ENCODE measurements around the gene OR7C2. TPM values are rescaled to one million over a fixed set of nuclear protein-coding genes. Genes with fewer than 3 reads are reported as not detected.

Gene OR7C2
- total RNA-seq = not detected in 2 replicates

DNA sequence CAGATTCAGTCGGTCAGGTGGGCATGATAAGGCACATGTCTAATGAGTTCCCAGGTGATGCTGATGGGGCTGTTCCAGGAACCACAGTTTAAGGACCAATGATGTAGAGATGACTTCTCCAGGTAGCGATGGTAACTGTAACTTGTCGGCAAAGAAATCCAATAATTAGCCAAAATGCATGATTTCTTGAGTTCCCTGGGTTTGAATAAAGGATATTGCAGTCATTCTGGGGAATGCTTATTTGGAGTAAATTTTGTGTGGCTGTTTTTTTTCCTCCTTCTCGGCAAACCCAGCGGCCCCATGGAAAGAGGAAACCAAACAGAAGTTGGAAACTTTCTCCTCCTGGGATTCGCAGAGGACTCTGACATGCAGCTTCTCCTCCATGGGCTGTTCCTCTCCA is at the start of gene OR7C2:
Gene OR7C2, plus strand, starts transcription at position 301 of the 400 bp plus-strand sequence. Its CDS starts 0 bp downstream, at position 301.

DNA sequence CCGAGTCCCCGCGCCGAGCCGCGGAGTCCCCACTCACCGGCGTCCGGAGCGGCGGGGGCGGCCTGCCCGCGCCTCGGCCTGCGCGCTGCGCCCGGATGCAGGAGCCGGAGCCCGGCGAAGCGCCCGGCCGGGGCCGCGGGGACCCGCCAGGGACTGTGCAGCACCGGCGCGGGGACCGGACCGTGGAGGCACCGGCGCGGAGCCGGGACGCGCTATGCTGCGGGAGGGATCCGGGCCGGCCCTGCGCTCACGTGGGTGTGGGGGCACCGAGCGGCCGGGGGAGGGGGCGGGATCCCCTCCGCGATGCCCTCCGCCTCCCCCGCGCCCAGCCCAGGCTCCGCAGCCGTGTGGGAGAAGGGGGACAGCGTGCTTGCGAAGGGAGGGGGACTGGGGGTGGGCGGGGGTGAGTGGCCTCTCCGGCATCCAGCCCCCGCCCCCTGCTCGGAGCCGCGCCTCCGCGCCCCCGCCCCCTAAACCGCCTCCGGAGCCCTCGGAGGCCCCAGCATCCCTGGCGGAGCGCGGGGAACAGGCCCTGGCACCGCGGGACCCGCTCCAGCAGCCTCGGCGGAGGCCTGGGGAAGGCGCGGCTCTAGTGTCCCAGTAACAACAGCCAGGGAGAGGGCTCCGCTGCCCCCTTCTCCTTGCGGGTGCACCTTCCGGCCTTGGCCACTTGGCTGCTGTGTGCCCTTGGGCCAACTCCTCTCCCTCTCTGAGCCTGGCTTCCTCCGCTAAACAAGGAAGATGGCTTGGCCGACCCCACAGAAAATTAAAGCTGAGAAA is 38.4 kb downstream of the OR7C2 start, which contains the start of gene SLC1A6:
Gene SLC1A6, minus strand, starts transcription at position 389 of the 780 bp plus-strand sequence. CDS start 6,954 bp downstream, outside the sequence.

Other genes starting within 250 kb of the OR7C2 start
- gene ADGRE2, start 162.9 kb upstream of the OR7C2 start, total RNA-seq = 0.16 TPM in 1 of 2 replicates, not detected in the other
- gene OR7A5, start 106.3 kb upstream of the OR7C2 start, total RNA-seq = not detected in 2 replicates
- not detected in 2 replicates for gene OR7C1, start 106.3 kb upstream of the OR7C2 start, total RNA-seq
- gene OR7A10, start 92.6 kb upstream of the OR7C2 start, total RNA-seq = not detected in 2 replicates
- not detected in 2 replicates for gene OR7A17, start 55.4 kb upstream of the OR7C2 start, total RNA-seq
- not detected in 2 replicates for gene SLC1A6, start 38.4 kb downstream of the OR7C2 start, total RNA-seq
- gene CASP14, start 108.0 kb downstream of the OR7C2 start, total RNA-seq = 0.12 TPM in 1 of 2 replicates, not detected in the other
- gene OR1I1, start 140.7 kb downstream of the OR7C2 start, total RNA-seq = not detected in 2 replicates
- 83.4 and 90.7 TPM in 2 replicates for gene SYDE1, start 165.9 kb downstream of the OR7C2 start, total RNA-seq